ENCODE results near the gene ARHGAP6.
A peak's percentile ranks its signal among the peaks of the same experiment; 100 is the strongest.

The ARHGAP6 gene

DNA sequence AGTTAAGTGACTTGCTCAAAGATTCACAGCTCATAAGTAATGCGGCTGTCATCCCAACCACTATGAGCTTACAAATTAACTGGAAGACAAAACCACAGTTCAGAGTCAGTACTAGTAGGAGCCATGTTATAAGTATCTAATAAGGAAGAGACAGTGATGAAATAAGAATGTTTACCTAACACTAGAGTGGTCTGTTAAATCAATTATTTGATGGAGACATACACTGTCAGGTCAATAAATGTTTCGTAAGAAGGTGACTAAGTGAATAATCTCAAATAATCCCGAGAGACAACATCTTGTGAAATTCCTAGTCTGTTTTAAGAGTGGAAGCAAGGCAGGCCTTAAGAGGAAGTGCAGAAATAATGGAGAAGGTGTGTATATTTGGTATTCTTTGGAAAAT, 398.3 kb downstream of the ARHGAP6 start:
- H3K4me3 ChIP-seq (ENCODE audit: low read depth, low read length), result no peak overlapping the region
- no peak for TF ChIP-seq CTCF (conservative IDR thresholded peaks at IDR 0.05; ENCODE audit: low read depth, low read length)
- DNase-seq (ENCODE audit: low read depth), result peak; percentile 4

- DNase-seq (ENCODE audit: low read depth), result no peak
- H3K4me3 ChIP-seq (ENCODE audit: low read depth, low read length), result no peak overlapping the region
- TF ChIP-seq CTCF (conservative IDR thresholded peaks at IDR 0.05; ENCODE audit: low read depth, low read length), result no peak
Measured at GRCh38 chrX:11266573-11267003, 399.1 kb downstream of the ARHGAP6 start.

DNA sequence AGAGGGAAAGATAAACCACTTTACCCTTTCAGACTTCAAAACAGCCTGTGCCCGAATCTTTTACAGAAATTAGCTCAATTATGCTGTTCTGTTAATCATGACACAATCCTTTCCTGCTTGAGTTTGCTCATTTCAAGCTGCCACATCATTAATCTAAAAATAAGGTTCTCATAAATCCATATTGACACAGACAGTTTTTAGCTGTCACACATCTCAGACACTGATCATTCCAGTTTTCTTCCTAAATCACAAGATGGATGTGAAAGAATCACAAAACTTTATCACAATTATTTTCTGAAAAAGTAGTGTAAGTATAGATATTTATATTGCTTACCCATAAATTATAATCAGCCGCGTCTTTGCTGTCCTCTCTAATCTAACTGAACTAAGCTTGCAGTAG, 400.4 kb downstream of the ARHGAP6 start:
- no peak for TF ChIP-seq CTCF (conservative IDR thresholded peaks at IDR 0.05; ENCODE audit: low read depth, low read length)
- H3K4me3 ChIP-seq (ENCODE audit: low read depth, low read length), result no peak overlapping the region
- DNase-seq (ENCODE audit: low read depth), result no peak

- no peak overlapping the region for H3K4me3 ChIP-seq (ENCODE audit: low read depth, low read length)
- DNase-seq (ENCODE audit: low read depth), result no peak
- no peak for TF ChIP-seq CTCF (conservative IDR thresholded peaks at IDR 0.05; ENCODE audit: low read depth, low read length)
Measured at GRCh38 chrX:11264925-11265324, 400.8 kb downstream of the ARHGAP6 start.

GRCh38 chrX:11261260-11261659, 404.5 kb downstream of the ARHGAP6 start:
- peak; percentile 64 for DNase-seq (ENCODE audit: low read depth)
- H3K4me3 ChIP-seq (ENCODE audit: low read depth, low read length), result no peak overlapping the region
- no peak for TF ChIP-seq CTCF (conservative IDR thresholded peaks at IDR 0.05; ENCODE audit: low read depth, low read length)

DNA sequence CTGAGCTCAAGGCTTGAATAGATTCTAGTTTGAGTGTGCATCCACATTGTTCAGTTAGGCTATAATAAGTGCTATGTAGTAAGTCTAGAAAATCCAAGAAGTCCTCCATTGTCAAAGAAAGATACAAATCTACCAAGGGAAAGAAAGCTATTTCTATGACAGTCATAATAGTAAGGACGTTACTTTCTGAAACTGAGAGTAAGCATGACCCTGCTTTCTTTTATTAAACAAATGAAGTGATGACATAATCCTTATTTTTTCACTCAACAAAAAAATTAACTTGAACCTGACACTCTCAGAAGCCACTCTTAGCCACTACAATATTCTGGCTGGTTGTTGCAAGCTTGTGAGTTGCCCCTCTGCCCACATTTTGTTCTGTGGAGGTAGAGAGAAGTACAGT, 406.3 kb downstream of the ARHGAP6 start:
- no peak overlapping the region for H3K4me3 ChIP-seq (ENCODE audit: low read depth, low read length)
- DNase-seq (ENCODE audit: low read depth), result no peak
- TF ChIP-seq CTCF (conservative IDR thresholded peaks at IDR 0.05; ENCODE audit: low read depth, low read length), result no peak

DNA sequence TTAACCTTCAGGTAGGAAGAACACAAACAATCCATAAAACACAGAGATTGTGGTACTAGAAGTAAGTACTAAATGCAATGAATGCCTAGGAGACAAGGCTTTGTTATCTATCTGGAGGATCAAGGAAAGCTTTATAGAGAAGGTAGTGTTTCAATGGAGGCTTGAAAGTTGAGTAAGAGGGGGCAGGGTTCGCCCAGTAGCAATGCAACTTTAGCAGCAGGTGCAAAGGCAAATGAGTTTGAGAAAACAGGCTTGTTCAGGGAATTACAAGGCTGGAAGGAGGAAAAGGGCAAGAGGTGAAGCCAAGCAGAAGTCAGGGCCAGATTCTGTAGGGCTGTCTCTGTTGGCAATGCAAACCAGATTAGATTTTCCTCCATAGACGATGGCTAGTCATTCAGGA, 408.0 kb downstream of the ARHGAP6 start:
- no peak for TF ChIP-seq CTCF (conservative IDR thresholded peaks at IDR 0.05; ENCODE audit: low read depth, low read length)
- DNase-seq (ENCODE audit: low read depth), result no peak
- no peak overlapping the region for H3K4me3 ChIP-seq (ENCODE audit: low read depth, low read length)

Measured in choroid plexus epithelial cell (primary cell).